H1 (cell line): ENCODE data around the gene FADS3. TPM values are rescaled to one million over a fixed set of nuclear protein-coding genes. Genes with fewer than 3 reads are reported as not detected.

Experiments used
- CTCF ChIA-PET: fragments of 300-600 bp; sonication (Branson Sonifier 250); formaldehyde crosslinking; loops from one replicate; lab custom pipeline; 2021; ENCODE audit not compliant: partially characterized antibody; lab: Charles Lee
- POLR2A ChIA-PET: fragments of 300-600 bp; sonication (Branson Sonifier 250); formaldehyde crosslinking; loops from one replicate; lab custom pipeline; 2021; ENCODE audit warnings: inconsistent platforms; ENCODE audit not compliant: partially characterized antibody; lab: Charles Lee
- DNase-seq, 2 experiments: peaks; one replicate each; pipeline versions ENCODE4 v3.0.0 to v3.0.0-alpha.2; 2010 to 2022; ENCODE audit warnings: low spot score in 2 of 2, low read depth in 1 of 2, mixed read lengths in 1 of 2
- FAIRE-seq: peaks from 2 replicates; lab custom pipeline; 2011; peaks lifted over from hg19 to GRCh38; lab: Jason Lieb, UNC
- H2AFZ ChIP-seq: 2 replicates; pipeline ENCODE4 v1.8.1; 2012; ENCODE audit warnings: low read length, inconsistent platforms
- H2AK5ac ChIP-seq: 2 replicates; pipeline ENCODE4 v1.6.1; 2013; ENCODE audit warnings: low read depth, low read length
- H2BK120ac ChIP-seq: replicated peaks from 2 replicates; pipeline ENCODE3; 2013; ENCODE audit warnings: low read depth, low read length, inconsistent platforms
- H2BK12ac ChIP-seq: 2 replicates; pipeline ENCODE4 v1.6.1; 2013; ENCODE audit warnings: low read depth, low read length
- H2BK15ac ChIP-seq: 2 replicates; pipeline ENCODE4 v1.6.1; 2013; ENCODE audit warnings: low read length
- H2BK20ac ChIP-seq: 2 replicates; pipeline ENCODE4 v1.6.1; 2013; ENCODE audit warnings: low read length
- H2BK5ac ChIP-seq: 2 replicates; pipeline ENCODE4 v1.6.1; 2013; ENCODE audit warnings: low read depth, low read length
- H3K14ac ChIP-seq: 2 replicates; pipeline ENCODE4 v1.6.1; 2013; ENCODE audit warnings: inconsistent platforms; ENCODE audit not compliant: insufficient read length
- H3K18ac ChIP-seq: 2 replicates; pipeline ENCODE4 v1.6.1; 2013; ENCODE audit warnings: low read length; ENCODE audit errors: extremely low read depth
- H3K23ac ChIP-seq: 2 replicates; pipeline ENCODE4 v1.6.1; 2013; ENCODE audit warnings: inconsistent platforms; ENCODE audit not compliant: insufficient read length
- H3K23me2 ChIP-seq: 2 replicates; pipeline ENCODE4 v1.6.1; 2013; ENCODE audit warnings: low read depth, low read length
- H3K27ac ChIP-seq: 2 replicates; pipeline ENCODE4 v1.6.1; 2011; ENCODE audit warnings: low read depth, low read length, inconsistent platforms
- H3K27me3 ChIP-seq, 4 experiments: replicated peaks in 1 of 4; 1 replicate in 1 of 4; 2 replicates in 3 of 4; pipeline versions ENCODE4 v1.6.1 to v1.8.1; 2011 to 2013; ENCODE audit warnings: low read length in 3 of 4, mild to moderate bottlenecking in 3 of 4, inconsistent platforms in 2 of 4, mixed read lengths in 2 of 4, moderate library complexity in 1 of 4; ENCODE audit not compliant: control insufficient read depth in 3 of 4, insufficient read depth in 3 of 4; ENCODE audit errors: extremely low read depth in 1 of 4
- H3K36me3 ChIP-seq, 4 experiments: 2 replicates each; pipeline versions ENCODE4 v1.6.1 to v1.8.1; 2011 to 2013; ENCODE audit warnings: mild to moderate bottlenecking in 4 of 4, low read length in 3 of 4, moderate library complexity in 2 of 4, control low read depth in 1 of 4, inconsistent platforms in 1 of 4; ENCODE audit not compliant: insufficient read depth in 4 of 4, control insufficient read depth in 2 of 4
- H3K4ac ChIP-seq: replicated peaks from 2 replicates; pipeline ENCODE3; 2013; ENCODE audit warnings: low read length, low read depth, mixed read lengths, inconsistent platforms; ENCODE audit not compliant: insufficient read length
- H3K4me1 ChIP-seq, 4 experiments: replicated peaks in 1 of 4; 1 replicate in 1 of 4; 2 replicates in 3 of 4; pipeline versions ENCODE4 v1.6.1 to v1.8.1; 2011 to 2013; ENCODE audit warnings: low read length in 3 of 4, inconsistent platforms in 2 of 4, mixed read lengths in 1 of 4; ENCODE audit not compliant: insufficient read depth in 4 of 4, control insufficient read depth in 3 of 4
- H3K4me2 ChIP-seq, 2 experiments: 2 replicates each; pipeline versions ENCODE4 v1.6.1 to v1.8.1; 2011 to 2013; ENCODE audit warnings: low read depth in 2 of 2, low read length in 2 of 2, control low read depth in 1 of 2, inconsistent platforms in 1 of 2, mild to moderate bottlenecking in 1 of 2; ENCODE audit not compliant: insufficient read depth in 1 of 2
- H3K4me3 ChIP-seq, 4 experiments: fragments of 200-600, 300-600 bp in 1 of 4; sonication (generic), shearing (Covaris generic), sonication (Bioruptor Twin) in 1 of 4; 2 replicates each; pipeline versions ENCODE4 v1.5.1 to v1.8.1; 2011 to 2016; ENCODE audit warnings: low read length in 4 of 4, low read depth in 3 of 4, control low read depth in 2 of 4, inconsistent platforms in 2 of 4, mild to moderate bottlenecking in 2 of 4, mixed read lengths in 1 of 4, moderate library complexity in 1 of 4; ENCODE audit not compliant: insufficient read depth in 2 of 4; ENCODE audit errors: extremely low read depth in 1 of 4
- H3K56ac ChIP-seq: replicated peaks from 2 replicates; pipeline ENCODE3; 2013; ENCODE audit warnings: low read depth, mild to moderate bottlenecking, mixed read lengths, low read length, inconsistent platforms; ENCODE audit not compliant: insufficient read length
- H3K79me1 ChIP-seq: 2 replicates; pipeline ENCODE4 v1.6.1; 2013; ENCODE audit warnings: low read depth, low read length, control low read depth
- H3K79me2 ChIP-seq, 2 experiments: 2 replicates each; pipeline versions ENCODE4 v1.6.1 to v1.8.1; 2012 to 2013; ENCODE audit warnings: low read length in 2 of 2, mild to moderate bottlenecking in 2 of 2, inconsistent platforms in 1 of 2; ENCODE audit not compliant: insufficient read depth in 2 of 2, control insufficient read depth in 1 of 2
- H3K9ac ChIP-seq, 4 experiments: replicated peaks in 1 of 4; 1 replicate in 1 of 4; 2 replicates in 3 of 4; pipeline versions ENCODE4 v1.6.1 to v1.8.1; 2011 to 2013; ENCODE audit warnings: low read depth in 3 of 4, low read length in 3 of 4, control low read depth in 2 of 4, mild to moderate bottlenecking in 2 of 4, moderate library complexity in 2 of 4, inconsistent platforms in 1 of 4; ENCODE audit errors: extremely low read depth in 1 of 4
- H3K9me3 ChIP-seq, 2 experiments: 2 replicates each; pipeline versions ENCODE4 v1.6.1 to v1.8.1; 2012 to 2013; ENCODE audit warnings: mild to moderate bottlenecking in 2 of 2, moderate library complexity in 2 of 2, control low read depth in 1 of 2, inconsistent platforms in 1 of 2, low read depth in 1 of 2, low read length in 1 of 2, mixed read lengths in 1 of 2; ENCODE audit not compliant: insufficient read depth in 2 of 2
- H4K20me1 ChIP-seq, 2 experiments: replicated peaks in 1 of 2; 2 replicates each; pipeline versions ENCODE3 to v1.8.1; 2011 to 2013; ENCODE audit warnings: inconsistent platforms in 2 of 2, low read length in 2 of 2, mild to moderate bottlenecking in 1 of 2; ENCODE audit not compliant: insufficient read depth in 2 of 2, control insufficient read depth in 1 of 2
- H4K5ac ChIP-seq: 2 replicates; pipeline ENCODE4 v1.6.1; 2013; ENCODE audit warnings: low read length, low read depth, mixed read lengths, inconsistent platforms; ENCODE audit not compliant: insufficient read length
- H4K8ac ChIP-seq: 2 replicates; pipeline ENCODE4 v1.8.0; 2013; ENCODE audit warnings: mild to moderate bottlenecking, moderate library complexity, low read length, inconsistent platforms; ENCODE audit not compliant: insufficient read depth; ENCODE audit errors: extremely low read depth
- H4K91ac ChIP-seq: replicated peaks from 2 replicates; pipeline ENCODE3; 2013; ENCODE audit warnings: low read length, mixed read lengths, inconsistent platforms; ENCODE audit not compliant: insufficient read length
- BRCA1 ChIP-seq: IDR thresholded peaks from 2 replicates; pipeline ENCODE4 v1.6.1; 2012; ENCODE audit warnings: low read depth, low read length, improper control_type of control experiment
- CHD1 ChIP-seq: IDR thresholded peaks from 2 replicates; pipeline ENCODE4 v1.6.1; 2012; ENCODE audit warnings: low read depth, low read length, improper control_type of control experiment
- KDM1A ChIP-seq: fragments of 200-600, 300-600 bp; sonication (generic); IDR thresholded peaks from 2 replicates; pipeline ENCODE4 v1.7.1; 2016; ENCODE audit warnings: mild to moderate bottlenecking, low read length, borderline replicate concordance
- KDM4A ChIP-seq: IDR thresholded peaks from one replicate; pipeline ENCODE4 v1.7.1; 2012; ENCODE audit warnings: low read depth, mild to moderate bottlenecking, moderate library complexity, low read length, inconsistent platforms; ENCODE audit not compliant: severe bottlenecking
- KDM5A ChIP-seq: fragments of 200-600 bp; IDR thresholded peaks from 2 replicates; pipeline ENCODE4 v1.7.1; 2012; ENCODE audit warnings: mild to moderate bottlenecking, low read length, inconsistent platforms, mixed read lengths
- MAFK ChIP-seq: IDR thresholded peaks from 2 replicates; pipeline ENCODE4 v1.6.1; 2012; ENCODE audit warnings: low read depth, mild to moderate bottlenecking, improper control_type of control experiment, low read length
- NRF1 ChIP-seq: IDR thresholded peaks from 2 replicates; pipeline ENCODE4 v1.6.1; 2011; ENCODE audit warnings: mild to moderate bottlenecking, low read depth, low read length, improper control_type of control experiment
- POLR2A ChIP-seq, 2 experiments: IDR thresholded peaks; 1 replicate in 1 of 2; 2 replicates in 1 of 2; pipeline ENCODE4 v1.6.1; 2011; ENCODE audit warnings: low read depth in 2 of 2, low read length in 2 of 2, mild to moderate bottlenecking in 2 of 2; ENCODE audit errors: control extremely low read depth in 1 of 2
- RBBP5 ChIP-seq: IDR thresholded peaks from 2 replicates; pipeline ENCODE4 v1.7.1; 2012; ENCODE audit warnings: low read depth, mild to moderate bottlenecking, inconsistent platforms, low read length, moderate library complexity, borderline replicate concordance
- RXRA ChIP-seq: IDR thresholded peaks from 2 replicates; pipeline ENCODE4 v1.6.1; 2011; ENCODE audit warnings: low read depth, mild to moderate bottlenecking, low read length, moderate library complexity; ENCODE audit not compliant: insufficient read depth
- SIX5 ChIP-seq: IDR thresholded peaks from 2 replicates; pipeline ENCODE4 v1.6.1; 2011; ENCODE audit warnings: mild to moderate bottlenecking, low read depth, low read length
- TAF1 ChIP-seq: IDR thresholded peaks from 2 replicates; pipeline ENCODE4 v1.6.1; 2011; ENCODE audit warnings: mild to moderate bottlenecking, low read depth, low read length
- TCF12 ChIP-seq: IDR thresholded peaks from 2 replicates; pipeline ENCODE4 v1.6.1; 2011; ENCODE audit warnings: low read depth, mild to moderate bottlenecking, low read length
- TEAD4 ChIP-seq: IDR thresholded peaks from 2 replicates; pipeline ENCODE4 v1.6.1; 2012; ENCODE audit warnings: low read depth, low read length, inconsistent platforms, mixed read lengths
- YY1 ChIP-seq: IDR thresholded peaks from 2 replicates; pipeline ENCODE4 v1.6.1; 2011; ENCODE audit warnings: low read depth, mild to moderate bottlenecking, low read length
- ZNF274 ChIP-seq: IDR thresholded peaks from 2 replicates; pipeline ENCODE4 v1.7.0; 2012; ENCODE audit warnings: low read length, borderline replicate concordance; ENCODE audit errors: extremely low read depth
- WGBS, 2 experiments: shearing (Covaris generic) in 1 of 2; methylation state at CpG; one replicate each; pipeline versions ENCODE4 v1.1.6 to v1.1.7; 2013 to 2015; ENCODE audit warnings: low lambda C conversion rate in 2 of 2, mixed read lengths in 2 of 2, inconsistent platforms in 1 of 2, low coverage in 1 of 2, missing lambda C conversion rate in 1 of 2; ENCODE audit not compliant: insufficient replicate concordance in 2 of 2, insufficient coverage in 1 of 2, insufficient read length in 1 of 2; ENCODE audit errors: extremely low coverage in 1 of 2, missing lambda C conversion rate in 1 of 2; 5-methylcytosine and 5-hydroxymethylcytosine counted together
- polyA plus RNA-seq, 7 experiments: library from polyadenylated mRNA; depleted of rRNA in 3 of 7; stranded (reverse) in 5 of 7; unstranded in 2 of 7; fragments of >200 nt in 5 of 7; fragments of 200-250 nt in 2 of 7; gene quantifications; 1 replicate in 5 of 7; 2 replicates in 1 of 7; 4 replicates in 1 of 7; pipeline versions ENCODE4 v1.2.1 to v1.2.3, GENCODE V29; 2011 to 2013; ENCODE audit warnings: missing spikeins in 2 of 7, mixed read lengths in 2 of 7
- total RNA-seq: library from RNA; stranded (reverse); fragmentation: NEBNext Ultra II Directional; extraction: Animal tissue kit (Norgen Biotek cat#: 25700); gene quantifications from 2 replicates; pipeline ENCODE4 v1.2.1, GENCODE V29; 2021

Gene FADS3
- total and polyA plus RNA-seq, 2 of the 8 experiments (the other 6 are each of a cell fraction or from before 2014, with no cell fraction given) = 43.8 to 76.3 TPM

- Histone ChIP-seq H3K56ac (no peak overlapping the region), H4K8ac (no peak overlapping the region), H3K4me1 (peaks cover 0 to 31% (median 19%) of the 10 kb centered on the region in 4 experiments; a peak in 6 of 7 replicates), H2AFZ (no peak overlapping the region), H2BK120ac (no peak overlapping the region), H3K9me3 (no peaks in the 10 kb centered on the region), H3K9ac (no peak overlapping the region), H4K91ac (no peak overlapping the region), H3K27me3 (no peaks in the 10 kb centered on the region), H4K5ac (no peak overlapping the region), H3K14ac (no peak overlapping the region), H3K36me3 (no peaks in the 10 kb centered on the region), H3K4ac (no peak overlapping the region), H3K79me1 (no peaks in the 10 kb centered on the region), H3K79me2 (no peaks in the 10 kb centered on the region), H3K27ac (no peak overlapping the region), H2BK12ac (peak overlapping the region; percentile 23; the same call in 1 of the 2 replicates), H4K20me1 (no peaks in the 10 kb centered on the region), H2BK5ac (0 out of 2 replicates have a peak overlapping the region, but pooled peaks have one; percentile 16), H2BK15ac (no peak overlapping the region), H3K4me2 (no peak overlapping the region), H3K18ac (no peak overlapping the region), H2AK5ac (no peak overlapping the region), H3K23ac (no peak overlapping the region), H3K23me2 (no peaks in the 10 kb centered on the region), H2BK20ac (no peak overlapping the region), H3K4me3 (no peak overlapping the region)
- ChIA-PET POLR2A (interaction anchor here (1.1 to 15.5 kb wide), 4 partner anchors 13 to 61 kb away, joined by 5 to 137 read pairs (median 12); partner anchors contain the start of genes BEST1 and FTH1), CTCF (interaction anchor here (1.0 to 17.1 kb wide), 11 partner anchors 6 to 201 kb away, joined by 3 to 225 read pairs (median 4); partner anchors contain the start of gene BEST1)
- WGBS, 2 experiments = 94% methylated on average over 19 of the region's 19 CpGs; no CpG with 5 or more reads in 1 of the 2 experiments
- DNase-seq (no peak), FAIRE-seq (no peak)
- no peak for TF ChIP-seq YY1
- no peak for TF ChIP-seq TCF12
- no peak for TF ChIP-seq TAF1
- TF ChIP-seq POLR2A (IDR thresholded peaks at IDR 0.05; ENCODE audit: control extremely low read depth in 1 of 2, low read depth in 2 of 2, low read length in 2 of 2) = no peak
- TF ChIP-seq TEAD4 = no peak
- TF ChIP-seq RXRA = no peak
- no peak for TF ChIP-seq KDM4A
- no peak for TF ChIP-seq BRCA1
- no peak for TF ChIP-seq SIX5
- TF ChIP-seq KDM5A = no peak
- no peak for TF ChIP-seq RBBP5
- TF ChIP-seq KDM1A = no peak
- TF ChIP-seq ZNF274 = no peak
- no peak for TF ChIP-seq NRF1
- no peak for TF ChIP-seq MAFK
- no peak for TF ChIP-seq CHD1
These were observed 15.9 kb upstream of the FADS3 start for GRCh38 chr11:61907282-61907681.
